Tibial artery (tissue), 4 donors: ENCODE measurements around the gene ACTR2.
A peak's percentile ranks its signal among the peaks of the same experiment; 100 is the strongest.

Experiments
- DNase-seq, 2 donors: peaks; one replicate each; pipeline ENCODE4 v3.0.0-alpha.2; 2019
- H3K27ac ChIP-seq, 2 donors: fragments of 200-600 bp; sonication (generic) in 1 of 2; 1 replicate in 1 of 2; 2 replicates in 1 of 2; pipeline ENCODE4 v1.5.1; 2018 to 2019; ENCODE audit warnings: mild to moderate bottlenecking in 1 of 2
- H3K27me3 ChIP-seq, 2 donors: fragments of 200-600 bp; sonication (generic) in 1 of 2; one replicate each; pipeline versions ENCODE4 v1.5.1 to v1.6.0; 2016 to 2019
- H3K36me3 ChIP-seq, 3 donors: fragments of 200-600 bp; sonication (generic) in 2 of 3; one replicate each; pipeline ENCODE4 v1.5.1; 2016 to 2019; ENCODE audit warnings: mild to moderate bottlenecking in 2 of 3
- H3K4me1 ChIP-seq, 4 donors: fragments of 200-600 bp; sonication (generic) in 2 of 4; 1 replicate in 3 of 4; 2 replicates in 1 of 4; pipeline ENCODE4 v1.5.1; 2016 to 2019
- H3K4me3 ChIP-seq, 2 donors: fragments of 200-600 bp; sonication (generic) in 1 of 2; 1 replicate in 1 of 2; 2 replicates in 1 of 2; pipeline ENCODE4 v1.5.1; 2018 to 2019; ENCODE audit warnings: mild to moderate bottlenecking in 2 of 2
- H3K9me3 ChIP-seq, 3 donors: fragments of 200-600 bp; sonication (generic) in 1 of 3; one replicate each; pipeline ENCODE4 v1.5.1; 2016 to 2019
- CTCF ChIP-seq, 2 experiments: fragments of 200-600 bp in 1 of 2; fragments of 450-650 bp in 1 of 2; IDR thresholded peaks; one replicate each; pipeline ENCODE4 v1.5.1; 2017 to 2019; ENCODE audit warnings: antibody characterized with exemption in 2 of 2, mild to moderate bottlenecking in 1 of 2, moderate library complexity in 1 of 2
- intact Hi-C: fragments of 100-400 bp; cut with DNase I; formaldehyde crosslinking; loops from one replicate; pipeline ENCODE4 v1.15.0; 2023; ENCODE audit warnings: low total_unique reads

Gene ACTR2

GRCh38 chr2:65204461-65205210, 23.0 kb upstream of the ACTR2 start:
- no peaks in the 10 kb centered on the region for H3K36me3 ChIP-seq
- no peak for DNase-seq
- H3K27me3 ChIP-seq = no peaks in the 10 kb centered on the region
- no peaks in the 10 kb centered on the region for H3K9me3 ChIP-seq
- intact Hi-C loops = no loop called here
- H3K4me1 ChIP-seq = peaks cover 0 to 2% (median 0%) of the 10 kb centered on the region in 4 donors
- TF ChIP-seq CTCF (IDR thresholded peaks at IDR 0.05) = no peak
- peak overlapping the region in 1 of 2 donors; percentile 21 for H3K4me3 ChIP-seq
- no peak overlapping the region for H3K27ac ChIP-seq

GRCh38 chr2:65212115-65212514, 15.5 kb upstream of the ACTR2 start:
- intact Hi-C loops = no loop called here
- H3K27ac ChIP-seq = no peak overlapping the region

GRCh38 chr2:65212619-65213018, 15.0 kb upstream of the ACTR2 start:
- intact Hi-C loops = no loop called here
- Histone ChIP-seq H3K27me3 (no peaks in the 10 kb centered on the region), H3K36me3 (no peaks in the 10 kb centered on the region), H3K27ac (no peak overlapping the region), H3K4me3 (no peak overlapping the region), H3K4me1 (no peaks in the 10 kb centered on the region), H3K9me3 (no peaks in the 10 kb centered on the region)
- DNase-seq = no peak
- no peak for TF ChIP-seq CTCF (IDR thresholded peaks at IDR 0.05)

More at GRCh38 chr2:65212115-65212514, 15.5 kb upstream of the ACTR2 start:
- Histone ChIP-seq H3K4me3 (no peak overlapping the region), H3K36me3 (no peaks in the 10 kb centered on the region), H3K27me3 (no peaks in the 10 kb centered on the region), H3K4me1 (no peaks in the 10 kb centered on the region), H3K9me3 (no peaks in the 10 kb centered on the region)
- DNase-seq = no peak
- no peak for TF ChIP-seq CTCF (IDR thresholded peaks at IDR 0.05)

- Histone ChIP-seq H3K27me3 (no peaks in the 10 kb centered on the region), H3K9me3 (no peaks in the 10 kb centered on the region), H3K4me1 (no peaks in the 10 kb centered on the region), H3K4me3 (no peak overlapping the region), H3K36me3 (no peaks in the 10 kb centered on the region), H3K27ac (no peak overlapping the region)
- intact Hi-C loops = no loop called here
- no peak for DNase-seq
- TF ChIP-seq CTCF (IDR thresholded peaks at IDR 0.05) = no peak
Observed at GRCh38 chr2:65213035-65213434, 14.6 kb upstream of the ACTR2 start.

GRCh38 chr2:65214361-65214760, 13.3 kb upstream of the ACTR2 start:
- Histone ChIP-seq H3K9me3 (no peaks in the 10 kb centered on the region), H3K4me1 (no peaks in the 10 kb centered on the region), H3K4me3 (no peak overlapping the region), H3K27me3 (no peaks in the 10 kb centered on the region), H3K36me3 (no peaks in the 10 kb centered on the region), H3K27ac (no peak overlapping the region)
- intact Hi-C loops = no loop called here
- TF ChIP-seq CTCF (IDR thresholded peaks at IDR 0.05) = no peak
- no peak for DNase-seq
